Activated T-cell treated with anti-CD3 and anti-CD28 coated beads, Interleukin-2, amount 50 U/mL, for 24 hours (primary cell): ENCODE measurements around the gene MEIS2.

Source experiments
- DNase-seq: peaks from one replicate; pipeline ENCODE4 v3.0.0-alpha.2; 2020
- H3K27ac Mint-ChIP-seq: 2 replicates; pipeline ENCODE4 v1.8.0; 2020; ENCODE audit warnings: mild to moderate bottlenecking, mixed read lengths
- H3K27me3 Mint-ChIP-seq: 2 replicates; pipeline ENCODE4 v1.8.0; 2020; ENCODE audit warnings: mixed read lengths
- H3K36me3 Mint-ChIP-seq: 2 replicates; pipeline ENCODE4 v1.8.0; 2020; ENCODE audit warnings: low read depth, mixed read lengths
- H3K4me1 Mint-ChIP-seq: 2 replicates; pipeline ENCODE4 v1.8.0; 2020; ENCODE audit warnings: low read depth, mixed read lengths
- H3K4me3 Mint-ChIP-seq: 2 replicates; pipeline ENCODE4 v1.8.0; 2020; ENCODE audit warnings: mild to moderate bottlenecking, moderate library complexity, mixed read lengths
- H3K9me3 Mint-ChIP-seq: 2 replicates; pipeline ENCODE4 v1.8.0; 2020; ENCODE audit warnings: mixed read lengths

The MEIS2 gene

GRCh38 chr15:37107071-37107743, 6.9 kb upstream of the MEIS2 start:
- peaks cover 25% of the 10 kb centered on the region for H3K4me1 Mint-ChIP-seq
- no peak overlapping the region for H3K27ac Mint-ChIP-seq
- peaks cover 8% of the 10 kb centered on the region for H3K9me3 Mint-ChIP-seq
- H3K36me3 Mint-ChIP-seq, result no peaks in the 10 kb centered on the region
- no peak for DNase-seq
- no peak overlapping the region for H3K4me3 Mint-ChIP-seq
- peaks cover 99% of the 10 kb centered on the region for H3K27me3 Mint-ChIP-seq

- DNase-seq, result no peak
- H3K9me3 Mint-ChIP-seq, result peaks cover 8% of the 10 kb centered on the region
- H3K4me3 Mint-ChIP-seq, result no peak overlapping the region
- peaks cover 98% of the 10 kb centered on the region for H3K27me3 Mint-ChIP-seq
- H3K4me1 Mint-ChIP-seq, result peaks cover 27% of the 10 kb centered on the region
- H3K27ac Mint-ChIP-seq, result no peak overlapping the region
- no peaks in the 10 kb centered on the region for H3K36me3 Mint-ChIP-seq
Observed at GRCh38 chr15:37106490-37107001, 6.2 kb upstream of the MEIS2 start.

DNA sequence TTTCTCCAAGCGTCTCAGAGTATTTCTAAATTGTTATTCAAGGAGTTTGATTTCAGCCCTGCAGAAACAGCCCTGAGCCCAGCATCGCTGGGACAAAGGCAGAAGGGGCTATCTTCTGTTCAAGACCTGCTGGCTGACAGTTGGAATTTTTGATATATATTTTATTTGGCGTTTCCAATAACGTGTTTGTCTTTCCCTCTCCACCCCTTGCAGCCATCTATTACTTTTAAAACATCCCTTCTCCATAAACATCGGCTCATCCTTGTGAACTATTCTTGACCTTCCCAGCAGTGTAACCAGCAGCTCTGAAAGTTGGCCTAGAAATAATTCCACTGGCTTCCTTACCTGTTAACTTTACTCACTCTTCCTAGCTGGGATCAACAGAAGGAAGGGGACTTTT, 5.5 kb upstream of the MEIS2 start:
- H3K4me3 Mint-ChIP-seq, result no peak overlapping the region
- DNase-seq, result no peak
- H3K27me3 Mint-ChIP-seq, result peaks cover 98% of the 10 kb centered on the region
- H3K4me1 Mint-ChIP-seq, result peaks cover 26% of the 10 kb centered on the region
- H3K36me3 Mint-ChIP-seq, result peaks cover 2% of the 10 kb centered on the region
- H3K9me3 Mint-ChIP-seq, result peaks cover 6% of the 10 kb centered on the region
- H3K27ac Mint-ChIP-seq, result no peak overlapping the region

- no peak overlapping the region for H3K27ac Mint-ChIP-seq
Observed at GRCh38 chr15:37105029-37105428, 4.7 kb upstream of the MEIS2 start.

DNA sequence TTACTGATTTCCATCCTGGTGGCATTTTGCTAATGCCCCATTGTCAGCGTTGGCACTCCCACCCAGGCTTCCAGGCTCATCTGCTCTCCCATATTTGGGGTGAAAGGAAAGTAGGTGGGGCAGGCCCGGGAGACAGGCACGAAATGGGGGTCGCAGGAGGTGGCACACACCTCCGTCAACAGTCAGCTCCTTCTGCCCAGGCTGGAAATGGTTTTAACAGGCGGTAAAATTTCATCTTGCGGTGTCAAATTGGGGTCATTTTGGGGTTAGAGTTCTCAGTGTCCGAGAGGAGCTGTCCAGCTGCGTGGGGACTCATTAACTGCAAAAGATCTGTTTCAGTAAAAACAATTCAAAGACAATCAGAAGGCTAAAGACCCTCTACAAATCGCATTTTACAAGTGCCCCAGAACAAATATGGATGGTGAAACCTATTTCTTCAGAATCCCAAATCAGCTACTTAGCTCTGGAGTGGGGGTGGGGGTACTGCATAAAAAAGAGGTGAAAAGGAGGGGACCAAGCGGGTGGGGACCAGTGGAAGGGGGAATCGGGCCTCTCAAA, 4.2 kb upstream of the MEIS2 start:
- H3K27ac Mint-ChIP-seq, result no peak overlapping the region
- peaks cover 96% of the 10 kb centered on the region for H3K27me3 Mint-ChIP-seq
- peaks cover 26% of the 10 kb centered on the region for H3K4me1 Mint-ChIP-seq
- peaks cover 2% of the 10 kb centered on the region for H3K36me3 Mint-ChIP-seq
- H3K9me3 Mint-ChIP-seq, result peaks cover 6% of the 10 kb centered on the region
- DNase-seq, result no peak
- no peak overlapping the region for H3K4me3 Mint-ChIP-seq

More at GRCh38 chr15:37105029-37105428, 4.7 kb upstream of the MEIS2 start:
- no peak overlapping the region for H3K4me3 Mint-ChIP-seq
- H3K4me1 Mint-ChIP-seq, result peaks cover 25% of the 10 kb centered on the region
- H3K27me3 Mint-ChIP-seq, result peaks cover 97% of the 10 kb centered on the region
- H3K36me3 Mint-ChIP-seq, result peaks cover 2% of the 10 kb centered on the region
- peaks cover 6% of the 10 kb centered on the region for H3K9me3 Mint-ChIP-seq
- no peak for DNase-seq

DNA sequence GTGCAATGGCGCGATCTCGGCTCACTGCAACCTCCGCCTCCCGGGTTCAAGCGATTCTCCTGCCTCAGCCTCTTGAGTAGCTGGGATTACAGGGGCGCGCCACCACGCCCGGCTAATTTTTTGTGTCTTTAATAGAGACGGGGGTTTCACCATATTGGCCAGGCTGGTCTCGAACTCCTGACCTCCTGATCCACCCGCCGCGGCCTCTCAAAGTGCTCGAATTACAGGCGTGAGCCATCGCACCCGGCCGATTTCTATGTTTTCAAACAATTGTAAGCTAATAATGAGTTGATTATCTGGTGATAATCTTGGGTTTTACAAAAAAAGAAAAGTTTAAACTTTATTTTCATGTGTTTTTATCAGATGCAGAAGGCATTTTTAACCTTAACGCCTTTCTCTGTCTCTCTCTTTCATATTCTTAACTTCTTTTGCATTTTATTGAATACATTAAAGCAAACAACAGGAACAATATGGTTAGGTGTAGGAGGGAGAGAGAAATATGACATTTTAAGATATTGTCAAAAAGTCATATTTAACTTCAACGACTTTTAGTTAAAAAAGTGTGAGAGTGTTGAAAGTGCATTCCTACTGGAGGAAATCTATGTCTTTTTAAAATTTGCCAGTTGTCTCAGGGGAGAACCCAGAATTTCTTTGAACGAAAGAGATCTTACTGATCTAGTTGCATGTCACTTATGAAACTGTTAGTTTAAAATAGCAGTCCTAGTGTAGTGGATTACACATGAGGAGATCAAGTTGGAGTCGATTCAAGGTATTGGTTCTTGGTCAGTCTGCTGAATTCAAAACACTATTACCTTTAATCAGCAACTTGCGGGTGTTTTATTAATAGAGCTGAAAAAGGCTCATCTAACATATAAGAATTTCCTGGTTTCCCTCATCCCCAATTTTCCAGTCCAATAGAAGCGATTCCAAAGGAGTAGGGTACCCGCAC, 3.4 kb upstream of the MEIS2 start:
- no peak overlapping the region for H3K4me3 Mint-ChIP-seq

DNA sequence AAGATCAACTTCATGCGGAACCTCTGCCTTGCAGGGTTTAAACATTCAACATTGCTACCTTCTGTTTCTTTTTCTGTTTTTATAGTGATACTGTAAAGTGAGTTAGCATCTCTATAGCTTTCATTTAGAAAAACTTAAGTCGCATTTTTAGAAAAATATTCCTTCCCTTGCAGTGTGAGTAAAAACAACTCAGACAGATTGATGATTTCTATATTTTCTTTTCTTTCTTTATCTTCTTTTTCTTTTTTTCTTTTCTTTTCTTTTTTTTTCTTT, 2.8 kb upstream of the MEIS2 start:
- Mint-ChIP-seq H3K4me1 (peaks cover 36% of the 10 kb centered on the region), H3K27me3 (peaks cover 95% of the 10 kb centered on the region), H3K27ac (no peak overlapping the region), H3K36me3 (peaks cover 2% of the 10 kb centered on the region), H3K4me3 (no peak overlapping the region), H3K9me3 (peaks cover 3% of the 10 kb centered on the region)
- DNase-seq, result no peak

More for the DNA sequence above, 3.4 kb upstream of the MEIS2 start:
- peaks cover 95% of the 10 kb centered on the region for H3K27me3 Mint-ChIP-seq
- H3K36me3 Mint-ChIP-seq, result peaks cover 2% of the 10 kb centered on the region
- DNase-seq, result no peak
- H3K9me3 Mint-ChIP-seq, result peaks cover 6% of the 10 kb centered on the region
- H3K27ac Mint-ChIP-seq, result no peak overlapping the region
- peaks cover 30% of the 10 kb centered on the region for H3K4me1 Mint-ChIP-seq

DNA sequence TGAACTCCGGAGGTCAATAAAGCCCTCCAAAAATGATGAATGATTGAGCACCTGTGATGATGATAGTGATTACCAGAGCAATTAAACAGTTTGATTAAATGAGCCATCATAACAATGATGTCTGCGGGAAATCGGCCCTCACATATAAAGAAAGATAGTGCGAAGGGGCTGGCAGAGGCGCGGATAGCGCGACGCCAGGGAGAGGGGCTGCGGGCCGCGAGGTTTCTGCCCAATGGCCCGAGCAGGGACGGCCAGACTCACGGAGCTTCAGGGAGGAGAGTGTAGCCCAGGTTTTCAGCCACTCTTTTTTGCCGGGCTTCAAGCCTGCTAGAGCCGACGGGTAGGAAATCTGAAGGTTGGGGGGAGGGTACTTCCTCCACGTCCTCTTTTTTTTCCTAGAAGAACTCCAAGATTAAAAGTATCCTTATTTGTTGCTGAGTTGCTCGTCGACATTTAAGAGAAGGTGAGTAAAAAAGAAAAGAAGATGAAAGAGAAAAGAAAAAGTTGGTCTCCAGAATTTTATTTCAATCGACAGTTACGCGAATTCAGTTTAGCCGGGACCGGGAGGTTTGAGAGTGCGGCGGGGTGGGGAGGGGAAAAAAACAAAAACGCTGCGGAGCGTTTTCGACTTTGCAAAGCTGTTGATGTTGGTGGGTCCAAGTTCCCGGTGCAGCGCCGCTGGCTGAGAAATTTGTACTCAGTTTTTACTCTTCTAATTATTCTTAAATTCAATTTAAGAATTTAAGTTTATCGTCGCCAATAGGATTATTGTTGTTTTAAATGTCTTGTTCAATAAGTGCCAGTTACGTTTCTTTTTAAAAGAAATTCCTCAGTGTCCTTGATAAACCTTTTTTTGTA, 2.2 kb upstream of the MEIS2 start:
- DNase-seq, result no peak
- Mint-ChIP-seq H3K27ac (peak overlapping the region; percentile 64), H3K4me3 (peak overlapping the region; percentile 9), H3K4me1 (peaks cover 41% of the 10 kb centered on the region), H3K9me3 (peaks cover 1% of the 10 kb centered on the region), H3K27me3 (peaks cover 95% of the 10 kb centered on the region), H3K36me3 (peaks cover 2% of the 10 kb centered on the region)

DNA sequence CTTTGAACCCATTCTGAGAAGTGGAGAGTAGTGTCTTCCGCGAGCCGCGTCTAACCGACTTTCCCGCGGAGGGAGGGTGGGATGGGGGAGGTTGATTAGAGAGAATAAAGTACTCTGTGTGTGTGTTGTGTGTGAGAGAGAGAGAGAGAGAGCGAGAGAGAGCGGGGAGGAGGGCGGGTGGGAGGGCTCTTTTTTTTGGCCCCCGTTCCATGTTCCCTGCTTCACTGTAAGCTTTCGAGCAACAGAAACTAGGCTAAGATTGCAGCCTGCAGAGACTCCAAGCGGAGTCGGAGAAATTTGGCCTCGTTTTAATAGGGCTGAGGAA, 1.6 kb upstream of the MEIS2 start:
- Mint-ChIP-seq H3K36me3 (peaks cover 2% of the 10 kb centered on the region), H3K27me3 (peaks cover 95% of the 10 kb centered on the region), H3K4me3 (peak overlapping the region; percentile 83), H3K4me1 (peaks cover 46% of the 10 kb centered on the region), H3K27ac (peak overlapping the region; percentile 64), H3K9me3 (no peaks in the 10 kb centered on the region)
- DNase-seq, result no peak

DNA sequence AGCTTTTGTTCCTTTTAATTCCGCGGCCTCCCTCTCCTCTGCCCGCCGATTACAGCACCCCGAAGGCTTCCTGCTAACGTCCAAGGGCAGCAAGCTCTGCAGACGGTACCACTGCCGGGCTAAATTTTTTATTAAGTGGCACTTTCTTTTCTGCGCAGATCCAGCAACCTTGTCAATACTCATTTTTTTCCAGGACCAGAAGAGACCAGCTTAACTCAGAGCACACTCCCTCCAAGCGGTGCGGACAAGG, 542 bp upstream of the MEIS2 start:
- Mint-ChIP-seq H3K9me3 (no peaks in the 10 kb centered on the region), H3K27ac (peak overlapping the region; percentile 58), H3K4me3 (peak overlapping the region; percentile 83), H3K27me3 (peaks cover 95% of the 10 kb centered on the region), H3K36me3 (peaks cover 2% of the 10 kb centered on the region), H3K4me1 (peaks cover 55% of the 10 kb centered on the region)
- no peak for DNase-seq

- Mint-ChIP-seq H3K4me1 (peaks cover 60% of the 10 kb centered on the region), H3K36me3 (peaks cover 2% of the 10 kb centered on the region), H3K9me3 (no peaks in the 10 kb centered on the region), H3K27me3 (peaks cover 94% of the 10 kb centered on the region), H3K27ac (peak overlapping the region; percentile 82), H3K4me3 (peak overlapping the region; percentile 83)
- no peak for DNase-seq
Observed at GRCh38 chr15:37099319-37100108, 835 bp downstream of the MEIS2 start.

GRCh38 chr15:37098468-37099318, 1.7 kb downstream of the MEIS2 start:
- H3K9me3 Mint-ChIP-seq, result no peaks in the 10 kb centered on the region
- H3K36me3 Mint-ChIP-seq, result peaks cover 2% of the 10 kb centered on the region
- H3K27ac Mint-ChIP-seq, result peak overlapping the region; percentile 67
- peaks cover 94% of the 10 kb centered on the region for H3K27me3 Mint-ChIP-seq
- H3K4me3 Mint-ChIP-seq, result peak overlapping the region; percentile 72
- H3K4me1 Mint-ChIP-seq, result peaks cover 60% of the 10 kb centered on the region
- no peak for DNase-seq
